Measurements from ENCODE around the gene CYP27B1. TPM values are rescaled to one million over a fixed set of nuclear protein-coding genes. Genes with fewer than 3 reads are reported as not detected.

The CYP27B1 gene
- total RNA-seq, 4 donors from 2014 or later: 0.40 to 2.5 (median 2.3) TPM; not detected in 1

GRCh38 chr12:57781244-57781643 lies 14.4 kb upstream of the CYP27B1 start:
- in situ Hi-C loops (cut with MboI; ENCODE audit: low pct_ligation_motif_present in 1 of 4, low pct_unique_long_range_greater_than_20kb in 1 of 4, low sequenced_read_pairs in 3 of 4): no loop called here
- no peaks in the 10 kb centered on the region for H3K9me3 ChIP-seq

GRCh38 chr12:57780284-57780897 lies 13.5 kb upstream of the CYP27B1 start:
- WGBS, 2 donors (ENCODE audit: low coverage in 1 of 2): 89% methylated on average over 4 of the region's 4 CpGs; no CpG with 5 or more reads in 1 of the 2 donors
- Histone ChIP-seq H3K27me3 (no peaks in the 10 kb centered on the region), H3K9me3 (no peaks in the 10 kb centered on the region), H3K27ac (no peak overlapping the region), H3K4me3 (no peak overlapping the region), H3K4me1 (peaks cover 11 to 21% (median 14%) of the 10 kb centered on the region in 4 donors), H3K36me3 (no peaks in the 10 kb centered on the region)
- DNase-seq: no peak
- TF ChIP-seq POLR2A (IDR thresholded peaks at IDR 0.05): no peak
- in situ Hi-C loops (cut with MboI; ENCODE audit: low pct_ligation_motif_present in 1 of 4, low pct_unique_long_range_greater_than_20kb in 1 of 4, low sequenced_read_pairs in 3 of 4): no loop called here
- intact Hi-C loops (cut with DNase I; ENCODE audit: low total_unique reads): no loop called here

More at GRCh38 chr12:57781244-57781643, 14.4 kb upstream of the CYP27B1 start:
- intact Hi-C loops (cut with DNase I; ENCODE audit: low total_unique reads): no loop called here
- TF ChIP-seq POLR2AphosphoS5 (IDR thresholded peaks at IDR 0.05) (no peak), EP300 (IDR thresholded peaks at IDR 0.05; ENCODE audit: low read depth) (no peak), CTCF (IDR thresholded peaks at IDR 0.05) (no peak), POLR2A (IDR thresholded peaks at IDR 0.05) (no peak)
- H3K4me1 ChIP-seq: peaks cover 11 to 21% (median 14%) of the 10 kb centered on the region in 4 donors
- DNase-seq: no peak
- peak overlapping the region in 1 of 4 donors; percentile 35 for H3K27ac ChIP-seq
- peaks cover 0 to 6% (median 3%) of the 10 kb centered on the region in 4 donors for H3K36me3 ChIP-seq
- H3K4me3 ChIP-seq: no peak overlapping the region
- 81 to 94% methylated on average over 3 of the region's 3 CpGs for WGBS, 2 donors (ENCODE audit: low coverage in 1 of 2)
- H3K27me3 ChIP-seq: no peaks in the 10 kb centered on the region

GRCh38 chr12:57779736-57780135 lies 12.9 kb upstream of the CYP27B1 start:
- Histone ChIP-seq H3K36me3 (no peaks in the 10 kb centered on the region), H3K9me3 (no peaks in the 10 kb centered on the region), H3K27ac (no peak overlapping the region), H3K27me3 (no peaks in the 10 kb centered on the region), H3K4me3 (no peak overlapping the region), H3K4me1 (peaks cover 11 to 21% (median 14%) of the 10 kb centered on the region in 4 donors)
- no peak for TF ChIP-seq POLR2AphosphoS5 (IDR thresholded peaks at IDR 0.05)
- TF ChIP-seq POLR2A (IDR thresholded peaks at IDR 0.05): no peak
- no peak for TF ChIP-seq CTCF (IDR thresholded peaks at IDR 0.05)
- TF ChIP-seq EP300 (IDR thresholded peaks at IDR 0.05; ENCODE audit: low read depth): no peak
- in situ Hi-C loops (cut with MboI; ENCODE audit: low pct_ligation_motif_present in 1 of 4, low pct_unique_long_range_greater_than_20kb in 1 of 4, low sequenced_read_pairs in 3 of 4) (no loop called here), intact Hi-C loops (cut with DNase I; ENCODE audit: low total_unique reads) (no loop called here)
- DNase-seq: no peak
- 55% methylated on average over 1 of the region's 1 CpG; no CpG with 5 or more reads in 1 of the 2 donors for WGBS, 2 donors (ENCODE audit: low coverage in 1 of 2)

DNA sequence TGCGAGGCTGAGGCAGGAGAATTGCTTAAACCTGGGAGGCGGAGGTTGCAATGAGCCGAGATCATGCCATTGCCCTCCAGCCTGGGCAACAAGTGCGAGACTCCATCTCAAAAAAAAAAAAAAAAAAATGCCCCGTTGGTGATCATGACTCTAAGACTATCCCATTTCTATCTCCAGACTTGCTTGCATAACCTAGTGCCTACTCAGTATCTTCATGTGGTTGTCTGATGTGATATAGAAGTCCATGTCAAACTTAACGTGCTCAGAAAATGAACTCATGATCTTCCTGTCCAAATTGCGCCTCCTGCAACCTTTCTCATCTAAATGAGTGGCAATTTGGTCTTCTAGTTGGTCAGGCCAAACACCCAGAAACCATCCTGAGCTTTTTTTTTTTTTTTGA lies 11.0 kb upstream of the CYP27B1 start:
- in situ Hi-C loops (cut with MboI; ENCODE audit: low pct_ligation_motif_present in 1 of 4, low pct_unique_long_range_greater_than_20kb in 1 of 4, low sequenced_read_pairs in 3 of 4) (no loop called here), intact Hi-C loops (cut with DNase I; ENCODE audit: low total_unique reads) (no loop called here)
- Histone ChIP-seq H3K9me3 (no peaks in the 10 kb centered on the region), H3K4me1 (peaks cover 4 to 16% (median 9%) of the 10 kb centered on the region in 4 donors), H3K4me3 (no peak overlapping the region), H3K27me3 (no peaks in the 10 kb centered on the region), H3K27ac (no peak overlapping the region), H3K36me3 (no peaks in the 10 kb centered on the region)
- WGBS, 2 donors (ENCODE audit: low coverage in 1 of 2): 82 to 94% methylated on average over 3 to 7 of the region's 7 CpGs
- TF ChIP-seq CTCF (IDR thresholded peaks at IDR 0.05) (no peak), POLR2A (IDR thresholded peaks at IDR 0.05) (no peak), POLR2AphosphoS5 (IDR thresholded peaks at IDR 0.05) (no peak), EP300 (IDR thresholded peaks at IDR 0.05; ENCODE audit: low read depth) (no peak)
- DNase-seq: no peak
